HEK293 (cell line): ENCODE data around the gene ENDOG.

Experiments used
- GLIS1 ChIP-seq: fragments of 450-650 bp; formaldehyde crosslinking; IDR thresholded peaks from 2 replicates; pipeline ENCODE4 v1.5.1; 2016; ENCODE audit warnings: missing biosample characterization, missing genetic modification characterization
- IKZF3 ChIP-seq: fragments of 450-650 bp; IDR thresholded peaks from 2 replicates; pipeline ENCODE4 v1.5.0; 2018; ENCODE audit warnings: missing biosample characterization, mild to moderate bottlenecking, missing genetic modification characterization, moderate library complexity
- KLF9 ChIP-seq: fragments of 450-650 bp; formaldehyde crosslinking; IDR thresholded peaks from 2 replicates; pipeline ENCODE4 v1.5.1; 2016; ENCODE audit warnings: missing biosample characterization, missing genetic modification characterization, low read depth
- MEIS1 ChIP-seq: sonication (generic); formaldehyde crosslinking; IDR thresholded peaks from 2 replicates; pipeline ENCODE4 v1.8.1; 2022; ENCODE audit warnings: missing genetic modification reagents, mild to moderate bottlenecking, borderline replicate concordance
- ZBTB11 ChIP-seq: fragments of 450-650 bp; formaldehyde crosslinking; conservative IDR thresholded peaks from 2 replicates; pipeline ENCODE4 v1.5.1; 2016; ENCODE audit warnings: low read depth, missing biosample characterization, missing genetic modification characterization
- ZNF121 ChIP-seq: fragments of 450-650 bp; formaldehyde crosslinking; IDR thresholded peaks from 2 replicates; pipeline ENCODE4 v1.5.1; 2016; ENCODE audit warnings: missing biosample characterization, missing genetic modification characterization
- ZNF133 ChIP-seq: fragments of 450-650 bp; formaldehyde crosslinking; IDR thresholded peaks from 2 replicates; pipeline ENCODE4 v1.5.1; 2016; ENCODE audit warnings: missing biosample characterization, missing genetic modification characterization
- ZNF174 ChIP-seq: fragments of 450-650 bp; formaldehyde crosslinking; IDR thresholded peaks from 2 replicates; pipeline ENCODE4 v1.5.0; 2017; ENCODE audit warnings: missing biosample characterization, mild to moderate bottlenecking, missing genetic modification characterization
- ZNF175 ChIP-seq: fragments of 450-650 bp; formaldehyde crosslinking; IDR thresholded peaks from 2 replicates; pipeline ENCODE4 v1.5.1; 2016; ENCODE audit warnings: missing biosample characterization, missing genetic modification characterization
- ZNF202 ChIP-seq: fragments of 450-650 bp; formaldehyde crosslinking; IDR thresholded peaks from 2 replicates; pipeline ENCODE4 v1.5.1; 2016; ENCODE audit warnings: missing biosample characterization, missing genetic modification characterization, borderline replicate concordance
- ZNF26 ChIP-seq: fragments of 450-650 bp; formaldehyde crosslinking; IDR thresholded peaks from 2 replicates; pipeline ENCODE4 v1.5.1; 2016; ENCODE audit warnings: missing biosample characterization, missing genetic modification characterization
- ZNF341 ChIP-seq: fragments of 450-650 bp; formaldehyde crosslinking; IDR thresholded peaks from 2 replicates; pipeline ENCODE4; 2016; ENCODE audit warnings: low read depth, missing biosample characterization, missing genetic modification characterization
- ZNF37A ChIP-seq: fragments of 450-650 bp; IDR thresholded peaks from 2 replicates; pipeline ENCODE4 v1.5.1; 2018; ENCODE audit warnings: missing biosample characterization, missing genetic modification characterization
- ZNF394 ChIP-seq: fragments of 450-650 bp; formaldehyde crosslinking; IDR thresholded peaks from 2 replicates; pipeline ENCODE4 v1.5.1; 2016; ENCODE audit warnings: missing biosample characterization, missing genetic modification characterization, mild to moderate bottlenecking, moderate library complexity, borderline replicate concordance
- ZNF416 ChIP-seq: fragments of 450-650 bp; formaldehyde crosslinking; IDR thresholded peaks from 2 replicates; pipeline ENCODE4 v1.5.1; 2016; ENCODE audit warnings: missing biosample characterization, missing genetic modification characterization
- ZNF433 ChIP-seq: fragments of 450-650 bp; formaldehyde crosslinking; IDR thresholded peaks from 2 replicates; pipeline ENCODE4 v1.5.1; 2016; ENCODE audit warnings: missing biosample characterization, missing genetic modification characterization, low read depth
- ZNF48 ChIP-seq: fragments of 450-650 bp; formaldehyde crosslinking; IDR thresholded peaks from 2 replicates; pipeline ENCODE4 v1.5.1; 2016; ENCODE audit warnings: missing biosample characterization, missing genetic modification characterization
- ZNF488 ChIP-seq: fragments of 450-650 bp; formaldehyde crosslinking; IDR thresholded peaks from 2 replicates; pipeline ENCODE4 v1.5.1; 2016; ENCODE audit warnings: missing biosample characterization, missing genetic modification characterization
- ZNF529 ChIP-seq: fragments of 450-650 bp; formaldehyde crosslinking; IDR thresholded peaks from 2 replicates; pipeline ENCODE4 v1.5.1; 2017; ENCODE audit warnings: missing genetic modification characterization, missing biosample characterization; ENCODE audit not compliant: insufficient replicate concordance
- ZNF571 ChIP-seq: fragments of 450-650 bp; formaldehyde crosslinking; IDR thresholded peaks from 2 replicates; pipeline ENCODE4 v1.5.0; 2017; ENCODE audit warnings: missing biosample characterization, missing genetic modification characterization
- ZNF624 ChIP-seq: fragments of 450-650 bp; formaldehyde crosslinking; IDR thresholded peaks from 2 replicates; pipeline ENCODE4 v1.5.1; 2017; ENCODE audit warnings: missing biosample characterization, missing genetic modification characterization
- ZNF664 ChIP-seq: fragments of 450-650 bp; formaldehyde crosslinking; IDR thresholded peaks from 2 replicates; pipeline ENCODE4 v1.5.1; 2016; ENCODE audit warnings: missing biosample characterization, missing genetic modification characterization
- ZNF701 ChIP-seq: fragments of 450-650 bp; formaldehyde crosslinking; IDR thresholded peaks from 2 replicates; pipeline ENCODE4 v1.5.1; 2016; ENCODE audit warnings: missing biosample characterization, missing genetic modification characterization
- ZNF704 ChIP-seq: fragments of 450-650 bp; formaldehyde crosslinking; IDR thresholded peaks from 2 replicates; pipeline ENCODE4 v1.5.1; 2016; ENCODE audit warnings: missing biosample characterization, missing genetic modification characterization
- ZNF792 ChIP-seq: fragments of 450-650 bp; formaldehyde crosslinking; IDR thresholded peaks from 2 replicates; pipeline ENCODE4 v1.5.1; 2016; ENCODE audit warnings: missing biosample characterization, missing genetic modification characterization
- ZNF837 ChIP-seq: fragments of 450-650 bp; formaldehyde crosslinking; IDR thresholded peaks from 2 replicates; pipeline ENCODE4 v1.5.1; 2016; ENCODE audit warnings: missing biosample characterization, missing genetic modification characterization
- ZSCAN16 ChIP-seq: fragments of 450-650 bp; formaldehyde crosslinking; IDR thresholded peaks from 2 replicates; pipeline ENCODE4 v1.5.1; 2016; ENCODE audit warnings: missing biosample characterization, missing genetic modification characterization
- ZSCAN5A ChIP-seq: fragments of 450-650 bp; formaldehyde crosslinking; IDR thresholded peaks from 2 replicates; pipeline ENCODE4 v1.5.1; 2016; ENCODE audit warnings: missing biosample characterization, missing genetic modification characterization
- TF ChIP-seq, protein P1 (sequence below): fragments of 450-650 bp; formaldehyde crosslinking; IDR thresholded peaks from 2 replicates; pipeline ENCODE4; 2016; ENCODE audit warnings: missing biosample characterization, missing genetic modification characterization

The ENDOG gene

GRCh38 chr9:128829477-128830251, 11.4 kb downstream of the ENDOG start, which contains the start of gene SPOUT1 (continued):
- TF ChIP-seq ZNF433 (tag by site-specific recombination) (no peak), ZBTB11 (tag by site-specific recombination) (peak; percentile 84), ZNF792 (tag by site-specific recombination) (no peak), MEIS1 (no peak), ZNF202 (tag by site-specific recombination) (no peak), IKZF3 (peak; percentile 54; the same call in 1 of the 2 replicates), ZNF624 (tag by site-specific recombination) (no peak), ZNF571 (tag by site-specific recombination) (no peak), KLF9 (peak; percentile 79; the same call in 1 of the 2 replicates), ZSCAN16 (no peak), ZNF837 (tag by site-specific recombination) (no peak), ZNF175 (no peak), ZNF37A (tag by site-specific recombination) (no peak), ZNF488 (tag by site-specific recombination) (no peak), GLIS1 (tag by site-specific recombination) (peak; percentile 69), ZNF416 (no peak), ZNF529 (tag by site-specific recombination) (no peak), ZSCAN5A (0 out of 2 replicates have a peak, but pooled peaks have one; percentile 64), ZNF174 (tag by site-specific recombination) (no peak), ZNF26 (tag by site-specific recombination) (no peak), ZNF701 (tag by site-specific recombination) (no peak), ZNF664 (tag by site-specific recombination) (no peak), ZNF121 (tag by site-specific recombination) (no peak), ZNF133 (tag by site-specific recombination) (no peak), ZNF341 (tag by site-specific recombination) (peak; percentile 76), ZNF48 (tag by site-specific recombination) (no peak), ZNF704 (tag by site-specific recombination) (no peak), ZNF394 (tag by site-specific recombination) (peak; percentile 33; the same call in 1 of the 2 replicates)
- TF ChIP-seq, protein P1, sequence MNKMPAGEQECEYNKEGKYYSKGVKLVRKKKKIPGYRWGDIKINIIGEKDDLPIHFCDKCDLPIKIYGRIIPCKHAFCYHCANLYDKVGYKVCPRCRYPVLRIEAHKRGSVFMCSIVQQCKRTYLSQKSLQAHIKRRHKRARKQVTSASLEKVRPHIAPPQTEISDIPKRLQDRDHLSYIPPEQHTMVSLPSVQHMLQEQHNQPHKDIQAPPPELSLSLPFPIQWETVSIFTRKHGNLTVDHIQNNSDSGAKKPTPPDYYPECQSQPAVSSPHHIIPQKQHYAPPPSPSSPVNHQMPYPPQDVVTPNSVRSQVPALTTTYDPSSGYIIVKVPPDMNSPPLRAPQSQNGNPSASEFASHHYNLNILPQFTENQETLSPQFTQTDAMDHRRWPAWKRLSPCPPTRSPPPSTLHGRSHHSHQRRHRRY (tag by site-specific recombination): no peak
